Activated CD8-positive, alpha-beta memory T cell treated with anti-CD3 and anti-CD28 coated beads for 1 hour (primary cell): ENCODE results near the gene ZNF48.
A peak's percentile ranks its signal among the peaks of the same experiment; 100 is the strongest.

ENCODE experiments used
- DNase-seq, 2 donors: peaks; one replicate each; pipeline ENCODE4 v3.0.0-alpha.2; 2020; ENCODE audit warnings: low read depth in 1 of 2; ENCODE audit errors: extremely low read depth in 1 of 2

ZNF48 gene

DNA sequence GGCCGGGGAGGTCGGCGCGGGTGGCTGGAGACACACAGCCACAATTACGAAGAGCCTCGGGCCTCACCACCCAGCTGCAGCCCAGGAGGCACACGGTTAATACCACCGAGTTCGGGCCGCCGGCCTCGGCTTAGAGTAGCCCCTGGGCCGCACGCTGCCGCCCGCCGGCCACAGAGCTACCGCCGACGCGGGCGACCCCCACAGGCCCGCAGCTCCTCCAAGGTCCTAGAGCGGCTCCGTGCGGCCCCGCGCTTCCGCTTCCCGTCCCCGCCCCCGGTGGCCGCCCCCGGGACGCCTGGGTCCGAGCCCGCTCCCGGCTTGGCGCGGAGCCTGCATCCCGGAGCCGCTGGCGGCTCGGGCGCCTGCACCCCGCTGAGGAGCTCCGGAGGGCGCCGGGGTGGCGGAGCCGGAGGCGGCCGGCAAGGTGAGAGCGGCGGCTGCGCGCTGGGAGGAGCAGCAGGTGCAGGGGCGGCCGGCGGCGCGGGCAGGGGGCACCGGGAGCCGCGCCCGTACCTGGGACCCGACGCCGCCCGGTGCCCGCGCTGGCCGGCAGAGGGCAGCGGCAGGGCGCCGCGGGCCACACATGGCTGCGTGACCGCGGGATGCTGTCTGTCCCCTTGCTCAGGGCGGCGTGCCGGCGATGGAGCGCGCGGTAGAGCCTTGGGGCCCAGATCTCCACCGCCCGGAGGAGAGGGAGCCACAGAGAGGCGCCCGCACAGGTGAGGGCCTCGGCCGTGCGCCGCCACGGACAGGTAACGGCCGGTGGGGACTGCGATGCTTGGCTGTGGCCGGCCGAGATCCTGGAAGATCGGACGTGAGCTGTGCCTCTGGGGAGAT, at the start of gene ZNF48:
TSS of gene ZNF48 (plus strand) at position 266 of the 837 bp plus-strand sequence. CDS start at position 641, 375 bp downstream.
- peak in 1 of 2 donors; percentile 32 for DNase-seq

DNA sequence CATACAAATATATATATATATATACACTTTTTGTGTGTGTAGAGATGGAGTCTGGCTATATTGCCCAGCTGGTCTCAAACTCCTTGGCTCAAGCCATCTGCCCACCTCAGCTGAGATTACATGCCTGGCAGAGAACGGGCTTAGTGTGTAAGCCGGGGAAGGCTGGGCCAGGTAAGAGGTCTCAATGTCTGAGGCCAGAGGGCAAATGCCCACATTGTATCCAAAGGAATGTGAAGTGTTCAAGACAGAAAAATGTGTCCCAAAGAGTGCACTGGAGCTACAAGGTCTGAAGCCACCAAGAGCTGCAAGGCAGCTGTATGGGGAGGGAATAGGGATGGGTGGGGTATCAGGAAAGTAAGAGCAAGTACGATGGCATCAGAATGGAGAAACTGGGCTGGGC, 48.9 kb upstream of the ZNF48 start:
- DNase-seq: no peak

DNA sequence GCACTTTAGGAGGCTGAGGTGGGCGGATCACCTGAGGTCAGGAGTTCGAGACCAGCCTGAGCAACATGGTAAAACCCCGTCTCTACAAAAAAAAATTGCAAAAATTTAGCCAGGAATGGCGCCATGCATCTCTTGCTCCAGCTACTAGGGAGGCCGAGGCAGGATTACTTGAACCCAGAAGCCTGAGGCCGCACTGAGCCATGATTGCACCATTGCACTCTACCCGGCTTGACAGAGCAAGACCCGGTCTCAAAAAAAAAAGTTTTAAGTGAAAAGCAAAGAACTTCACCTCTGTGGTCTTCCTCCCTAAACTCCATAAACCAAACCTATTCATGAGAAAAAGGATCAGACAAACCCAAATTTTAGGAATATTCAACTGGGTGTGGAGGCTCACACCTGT, 47.1 kb upstream of the ZNF48 start:
- DNase-seq: no peak

DNA sequence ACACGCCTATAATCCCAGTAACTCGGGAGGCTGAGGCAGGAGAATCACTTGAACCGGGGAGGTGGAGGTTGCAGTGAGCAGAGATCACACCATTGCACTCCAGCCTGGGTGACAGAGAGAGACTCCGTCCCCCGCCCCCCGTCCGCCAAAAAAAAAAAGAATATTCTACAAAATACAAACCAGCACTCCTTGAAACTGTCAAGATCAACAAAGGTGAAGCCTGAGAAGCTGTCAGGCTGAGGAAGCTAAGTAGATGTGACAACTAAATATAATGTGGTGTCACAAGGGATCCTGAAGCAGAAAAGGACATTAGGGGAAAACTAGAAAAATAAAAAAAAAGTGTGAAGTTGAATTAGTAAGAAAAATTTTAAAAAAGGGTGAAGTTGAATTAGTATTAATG, 46.3 kb upstream of the ZNF48 start:
- DNase-seq: no peak

DNA sequence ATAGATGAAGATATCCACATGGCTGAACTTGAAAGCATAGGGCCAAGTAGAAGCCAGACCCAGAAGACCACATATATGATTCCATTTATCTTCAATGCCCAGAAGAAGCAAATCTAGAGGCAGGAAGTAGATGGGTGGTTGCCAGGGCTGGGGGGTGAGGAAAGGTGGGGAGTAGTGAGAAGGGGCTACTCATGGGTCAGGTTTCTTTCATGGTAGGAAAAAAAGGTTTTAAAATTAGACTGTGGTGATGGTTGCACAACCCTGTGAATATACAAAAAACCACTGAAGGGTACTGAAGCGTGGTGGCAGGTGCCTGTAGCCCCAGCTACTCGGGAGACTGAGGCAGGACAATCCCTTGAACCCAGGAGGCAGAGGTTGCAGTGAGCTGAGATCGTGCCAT, 45.5 kb upstream of the ZNF48 start:
- DNase-seq: no peak

DNA sequence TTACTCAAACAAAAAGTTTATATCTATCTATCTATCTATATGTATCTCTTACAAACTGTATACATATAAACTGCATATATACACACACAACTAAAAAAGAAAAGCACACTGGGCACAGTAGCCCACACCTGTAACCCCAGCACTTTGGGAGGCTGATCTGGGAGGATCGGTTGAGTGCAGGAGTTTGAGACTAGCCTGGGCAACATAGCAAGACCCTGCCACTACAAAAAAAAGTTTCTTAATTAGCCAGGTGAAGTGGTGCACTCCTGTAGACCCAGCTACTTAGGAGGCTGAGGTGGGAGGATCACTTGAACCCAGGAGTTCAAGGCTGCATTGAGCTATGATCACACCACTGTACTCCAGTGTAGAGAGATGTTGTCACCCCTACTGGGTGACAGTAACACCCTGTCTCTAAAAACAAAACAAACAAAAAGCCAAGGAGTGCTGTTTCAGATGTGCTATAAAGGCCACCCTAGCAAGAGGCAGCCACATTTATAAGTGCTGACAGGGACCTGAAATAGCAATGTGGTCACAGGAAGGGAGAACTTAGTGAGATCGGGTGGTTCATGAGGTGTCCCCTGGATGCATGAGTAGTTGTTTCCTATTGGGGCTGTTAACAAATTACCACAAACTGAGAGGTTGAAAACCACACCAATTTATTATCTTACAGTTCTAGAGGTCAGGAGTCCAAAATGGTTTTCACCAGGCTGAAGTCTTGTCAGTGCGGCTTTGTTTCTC, 44.9 kb upstream of the ZNF48 start:
- no peak for DNase-seq

DNA sequence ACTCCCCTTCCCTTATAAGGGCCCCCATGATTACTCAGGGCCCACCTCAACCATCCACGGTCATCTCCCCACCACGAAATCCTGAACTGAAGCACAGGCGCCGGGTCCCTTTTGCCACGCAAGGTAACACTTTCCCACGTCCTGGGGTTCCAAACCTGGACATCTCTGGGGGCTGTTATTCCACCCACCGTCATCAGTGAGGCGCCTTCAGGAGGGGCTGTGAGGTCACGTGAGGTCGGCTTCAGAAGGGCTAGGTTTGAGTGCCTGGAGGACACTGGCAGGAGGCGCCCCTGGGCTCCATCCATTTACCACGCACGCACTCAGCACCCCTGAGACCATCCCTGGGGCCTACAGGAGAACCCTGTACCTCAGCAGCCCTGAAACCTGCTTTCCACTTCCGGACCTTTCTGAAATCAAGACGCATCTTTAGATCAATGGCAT, 44.2 kb upstream of the ZNF48 start:
- DNase-seq: no peak

DNA sequence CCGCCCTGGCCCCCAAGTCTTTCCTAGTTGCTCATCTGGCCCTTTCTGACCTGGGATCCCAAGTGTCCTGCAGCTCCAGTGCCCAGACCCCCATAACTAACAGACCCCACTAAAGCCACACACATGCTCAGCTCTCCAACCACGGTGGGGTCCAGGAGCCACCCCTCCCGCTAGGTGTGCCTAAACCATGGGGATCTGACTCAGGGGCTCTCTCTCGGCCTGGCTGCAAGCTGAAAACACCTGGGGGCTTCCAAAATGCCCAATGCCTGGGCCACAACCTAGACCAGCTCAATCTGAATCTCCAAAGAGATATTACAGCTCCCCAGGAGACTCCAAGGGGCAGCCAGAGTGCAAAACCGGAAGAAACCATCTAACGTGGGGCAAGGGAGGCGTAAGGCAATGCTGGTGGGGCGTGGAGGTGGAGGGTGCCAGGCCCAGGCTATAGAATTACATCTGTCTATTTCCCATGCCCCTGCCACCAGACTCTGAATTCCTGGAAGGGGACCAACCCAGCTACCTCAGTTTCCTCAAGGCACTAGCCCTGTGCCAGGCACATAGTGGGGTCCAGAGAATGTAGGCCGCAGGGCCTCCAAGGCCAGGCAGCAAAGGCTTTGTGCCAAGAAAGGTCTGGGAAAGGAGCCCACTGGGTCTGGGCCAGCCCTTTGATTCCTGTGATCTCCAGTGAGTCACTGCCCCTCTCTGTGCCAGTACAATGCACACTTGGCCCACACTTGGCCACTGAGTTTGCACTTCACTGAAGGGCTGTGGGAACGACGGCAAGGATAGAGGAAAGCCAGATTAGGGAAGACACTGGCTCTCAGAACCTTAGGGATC, 43.4 kb upstream of the ZNF48 start:
- DNase-seq: no peak

DNA sequence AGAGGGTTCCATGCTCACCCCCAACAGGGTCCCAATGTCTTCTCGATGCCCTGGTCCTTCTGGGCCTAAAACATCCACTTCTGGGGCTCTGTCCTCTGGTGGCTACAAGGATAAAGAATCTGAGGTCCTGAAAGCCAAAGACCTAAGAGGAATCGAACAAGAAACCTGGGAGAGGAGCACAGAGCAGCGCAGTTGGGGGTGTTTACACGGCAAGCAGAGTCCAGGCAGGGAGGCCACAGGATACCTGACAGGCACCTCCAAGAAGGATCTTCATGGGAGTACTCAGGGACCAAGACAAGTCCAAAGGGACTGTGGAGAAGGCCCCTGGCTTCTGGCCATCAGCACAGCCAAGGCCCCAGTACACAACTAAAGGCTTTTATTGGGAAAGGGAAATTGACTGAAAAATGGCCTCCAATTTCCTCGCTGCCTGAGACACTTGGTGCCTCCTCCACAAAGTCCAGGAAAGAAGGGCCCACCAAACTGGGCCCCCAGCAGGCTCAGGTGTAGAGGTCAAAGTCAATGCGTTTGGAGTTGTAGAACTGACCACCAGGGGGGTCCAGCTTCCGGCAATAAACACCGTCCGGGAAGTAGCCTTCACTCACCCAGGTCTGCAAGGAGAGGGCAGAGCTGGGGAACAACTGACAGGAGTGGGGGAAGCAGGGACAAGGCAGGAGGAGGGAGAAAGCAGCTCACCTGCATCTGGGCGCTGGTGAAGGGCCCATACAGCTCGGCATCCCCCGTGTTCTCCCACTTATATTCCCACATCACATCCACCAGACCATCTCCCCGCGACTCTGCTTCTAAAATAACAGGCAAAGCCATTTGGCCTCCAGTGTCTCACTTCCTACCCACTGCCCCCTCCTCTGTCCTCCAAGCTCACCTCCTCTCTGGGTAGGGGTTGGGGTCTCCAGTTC, 42.5 kb upstream of the ZNF48 start:
- DNase-seq: no peak

DNA sequence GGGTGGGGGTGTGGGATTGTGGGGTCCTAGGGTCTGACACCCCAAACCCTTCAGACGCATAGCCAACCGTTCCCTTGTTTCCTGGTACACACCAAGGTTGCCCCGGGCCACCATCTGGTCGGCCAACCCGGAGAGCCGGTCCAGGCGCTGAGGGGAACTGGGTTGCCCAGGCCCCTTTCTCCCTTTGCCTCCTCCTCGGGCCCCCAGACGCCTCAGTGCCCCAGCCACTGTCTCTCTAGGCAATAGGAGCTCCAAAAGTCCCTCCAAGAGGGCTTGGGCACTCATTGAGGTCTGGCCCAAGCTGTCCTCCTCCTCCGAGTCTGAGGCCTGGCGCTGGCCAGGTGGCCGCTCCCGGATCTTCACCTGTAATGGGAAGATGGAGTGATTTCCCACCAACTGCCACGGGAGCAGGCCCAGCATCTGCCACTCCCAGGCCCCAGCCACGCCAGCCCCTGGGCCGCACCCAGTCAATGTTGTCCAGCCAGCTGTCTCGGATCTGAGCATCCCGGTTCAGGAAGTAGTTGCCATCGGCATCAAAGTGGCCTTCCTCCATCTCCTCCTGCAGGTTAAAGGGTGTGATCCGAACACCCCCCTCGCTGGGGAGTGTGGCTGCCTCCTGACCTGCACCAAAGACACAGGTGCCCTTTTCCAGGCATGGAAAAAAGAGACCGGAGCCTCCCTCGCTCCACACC, 41.6 kb upstream of the ZNF48 start:
- DNase-seq: no peak

DNA sequence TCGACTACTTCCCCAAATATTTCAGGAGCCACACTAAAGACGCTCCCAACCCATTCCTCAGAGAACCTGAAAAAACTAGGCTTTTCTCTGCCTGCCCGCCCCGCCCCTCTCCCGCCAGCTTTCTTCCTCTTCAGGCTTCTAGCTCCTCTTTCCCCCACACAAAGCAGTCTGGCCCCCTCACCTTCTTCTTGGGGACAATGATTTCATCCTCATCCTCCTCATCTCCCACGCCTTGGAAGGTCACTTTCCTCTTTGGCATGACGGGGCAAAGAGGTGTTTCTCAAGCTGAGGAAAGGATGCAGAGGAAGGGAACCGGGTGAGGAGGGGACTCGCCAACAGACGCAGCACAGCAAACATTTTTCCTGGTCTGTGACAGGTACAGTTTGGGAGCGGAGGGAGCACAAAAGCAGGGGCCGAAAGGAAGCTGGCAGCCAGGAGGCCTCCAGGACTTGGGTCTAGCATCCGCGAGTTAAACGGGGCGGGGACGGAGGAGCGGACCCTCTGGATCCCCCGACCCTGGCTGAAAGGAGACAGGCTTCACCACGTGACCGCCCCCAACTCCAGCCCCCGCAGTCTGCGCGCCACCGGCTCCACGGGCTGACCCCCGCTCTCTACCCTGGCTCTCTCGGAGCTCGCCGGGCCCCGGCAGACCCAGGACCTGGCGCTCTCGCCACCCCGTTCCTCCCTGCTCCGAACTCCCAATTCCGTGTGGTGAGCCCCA, 40.6 kb upstream of the ZNF48 start:
- no peak for DNase-seq

DNA sequence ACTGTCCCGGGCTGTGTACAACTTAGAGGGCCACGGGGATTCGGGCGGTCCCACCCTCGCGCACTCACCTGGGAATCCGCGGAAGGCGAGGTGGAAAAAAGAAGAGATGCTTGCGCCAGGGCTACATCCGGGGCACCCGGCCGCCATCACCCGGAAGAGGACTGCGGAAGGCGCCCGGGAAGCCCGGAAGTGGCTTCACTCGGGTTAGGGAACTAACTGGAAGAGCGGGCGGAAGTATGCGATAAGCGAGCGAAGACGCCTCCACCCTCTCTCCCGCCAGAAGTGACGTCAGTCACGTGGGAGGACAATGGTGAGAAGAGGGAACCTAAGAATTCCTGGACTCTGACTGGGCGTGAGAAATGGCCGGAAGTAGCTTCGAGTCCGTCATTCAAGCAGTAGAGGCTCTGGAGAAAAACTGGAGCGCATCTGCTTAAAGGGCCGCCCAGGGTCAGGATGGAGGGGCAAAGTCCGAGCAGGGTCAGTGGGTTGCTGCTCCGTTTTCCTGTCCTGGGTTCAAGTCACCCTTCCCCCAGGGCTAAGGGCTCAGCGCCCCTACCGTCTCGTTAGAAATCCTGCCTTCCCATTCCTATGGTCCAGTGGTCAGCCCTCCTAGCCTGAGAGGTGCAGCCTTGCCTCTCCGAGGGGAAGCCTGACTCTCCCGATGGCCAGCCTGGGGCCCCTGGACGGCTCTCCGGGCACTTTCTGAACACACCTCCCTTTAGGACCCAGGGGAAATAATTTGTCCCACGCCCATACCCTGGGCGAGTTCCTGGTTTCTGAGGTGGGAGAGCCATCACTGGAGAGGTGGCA, 39.9 kb upstream of the ZNF48 start, which contains the start of gene CD2BP2:
TSS of gene CD2BP2 (minus strand) at position 165 of the 810 bp plus-strand sequence. CDS start 627 bp downstream, outside the sequence.
- peak; percentile 64 to 79 for DNase-seq

DNA sequence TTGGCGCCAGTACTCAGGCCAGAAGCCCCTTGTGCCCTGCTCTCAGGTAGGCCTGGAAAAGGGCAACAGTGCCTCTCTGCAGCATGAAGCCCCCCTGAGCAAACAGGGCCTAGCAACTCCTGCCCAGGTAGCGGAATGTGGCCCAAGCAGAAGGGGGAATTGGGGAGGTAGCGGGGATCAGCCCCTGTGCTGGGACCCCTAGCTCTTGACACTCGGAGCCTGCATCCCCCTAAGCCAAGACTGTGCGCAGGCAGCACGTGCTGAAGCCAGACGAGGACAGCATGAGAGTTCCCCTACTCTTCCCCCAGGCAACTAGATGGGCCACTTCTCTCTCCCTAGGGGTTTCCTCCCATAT, 39.3 kb upstream of the ZNF48 start:
- no peak for DNase-seq

DNA sequence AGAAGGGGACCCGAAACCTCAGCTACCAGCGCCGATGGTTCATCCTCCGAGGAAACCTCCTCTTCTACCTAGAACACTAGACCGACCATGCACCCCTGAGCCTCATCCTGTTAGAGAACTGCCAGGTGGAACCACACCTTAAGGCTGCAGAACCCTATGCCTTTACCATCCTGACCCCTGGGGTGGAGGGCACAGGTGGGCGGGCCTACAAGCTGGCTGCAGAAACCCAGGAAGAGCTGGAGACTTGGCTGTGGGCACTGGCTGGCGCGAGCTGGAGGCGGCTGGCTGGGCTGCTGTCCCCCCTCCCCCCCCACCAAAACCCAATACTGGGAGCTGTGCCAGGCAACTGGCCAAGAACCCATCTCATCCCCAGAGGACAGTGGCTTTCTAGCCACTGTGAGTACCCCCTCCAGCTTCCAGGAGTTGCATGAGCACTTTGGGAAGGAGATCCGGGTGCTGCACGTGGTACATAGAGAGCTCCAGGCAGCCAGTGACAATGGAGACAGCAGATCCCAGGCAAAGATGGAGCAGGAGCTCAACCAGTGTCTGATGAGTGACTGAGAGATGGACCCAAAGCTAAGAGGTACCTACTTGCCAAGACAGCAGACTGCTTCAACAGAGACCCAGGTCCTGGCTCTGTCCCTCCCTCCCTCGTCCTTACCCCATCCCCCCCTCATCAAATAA, 38.7 kb upstream of the ZNF48 start:
- no peak for DNase-seq

DNA sequence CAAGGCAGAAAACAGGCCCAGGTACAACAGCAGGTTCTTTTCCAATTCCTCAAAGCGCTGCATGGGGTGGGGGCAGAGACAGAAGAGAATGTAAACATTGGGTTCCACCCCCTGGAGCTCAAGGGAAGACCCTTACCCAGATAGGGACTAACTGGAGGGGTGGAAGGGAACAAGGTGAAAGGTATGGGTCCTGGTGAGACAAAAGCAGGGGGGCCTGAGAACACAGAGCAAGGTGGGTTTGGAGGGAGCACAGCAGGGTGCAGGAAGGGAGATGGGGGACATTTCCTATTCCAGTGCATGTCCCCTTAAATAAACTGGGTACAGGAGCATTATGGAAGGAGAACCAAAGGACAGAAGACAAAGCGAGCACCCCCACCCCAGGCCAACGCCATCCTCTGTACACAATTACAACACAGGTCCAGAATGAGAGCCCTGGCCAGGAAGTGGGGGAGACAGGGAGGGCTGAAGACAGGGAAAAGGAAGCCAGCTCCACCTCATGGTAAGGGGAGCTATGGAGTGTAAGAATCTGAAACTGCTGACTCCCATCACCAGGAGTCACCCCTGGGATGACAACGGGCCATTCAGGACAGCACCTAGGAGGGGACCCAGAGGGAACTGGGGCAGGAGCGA, 38.0 kb upstream of the ZNF48 start:
- DNase-seq: no peak

DNA sequence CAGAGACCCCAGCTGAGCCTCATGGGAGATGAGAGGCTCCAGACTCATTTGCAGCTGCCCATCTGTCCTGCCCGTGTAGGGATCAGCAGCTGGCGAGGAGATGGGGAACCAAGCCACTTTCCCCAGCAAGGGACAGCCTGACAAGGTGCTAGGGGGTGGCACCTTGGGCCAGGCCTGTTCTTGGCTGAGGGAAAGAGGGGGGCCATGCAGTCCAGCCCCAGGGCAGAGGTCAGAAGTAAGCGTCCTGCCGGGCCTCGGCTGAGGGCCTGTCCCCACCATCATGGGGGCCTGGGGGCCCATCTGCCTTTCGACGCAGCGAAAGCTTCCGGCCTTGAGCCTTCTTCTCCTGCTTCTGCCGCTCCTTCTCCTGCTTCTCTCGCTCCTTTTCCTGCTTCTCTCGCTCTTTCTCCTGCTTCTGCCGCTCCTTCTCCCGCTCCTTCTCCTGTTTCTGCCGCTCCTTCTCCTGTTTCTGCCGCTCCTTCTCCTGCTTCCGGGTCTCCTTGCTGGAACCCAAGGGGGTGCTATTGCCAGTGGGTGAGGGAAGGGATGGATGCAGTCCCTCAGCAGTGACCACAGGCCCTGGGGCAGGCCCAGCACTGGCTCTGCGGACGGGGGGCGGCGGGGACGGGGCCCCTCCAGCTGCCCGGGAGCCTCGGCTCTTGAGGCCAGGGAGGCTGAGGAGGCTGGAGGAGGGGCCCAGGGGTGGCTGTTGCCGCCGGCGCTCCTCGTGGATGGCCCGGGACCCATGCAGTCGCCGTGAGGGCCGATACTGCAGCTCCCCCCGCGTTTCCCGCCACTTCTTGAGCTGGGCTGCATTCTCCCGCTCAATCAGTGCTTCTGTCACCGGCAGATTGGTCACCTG, 37.3 kb upstream of the ZNF48 start:
- no peak for DNase-seq
